ENCODE measurements around the gene P2RX6.

The P2RX6 gene

DNA sequence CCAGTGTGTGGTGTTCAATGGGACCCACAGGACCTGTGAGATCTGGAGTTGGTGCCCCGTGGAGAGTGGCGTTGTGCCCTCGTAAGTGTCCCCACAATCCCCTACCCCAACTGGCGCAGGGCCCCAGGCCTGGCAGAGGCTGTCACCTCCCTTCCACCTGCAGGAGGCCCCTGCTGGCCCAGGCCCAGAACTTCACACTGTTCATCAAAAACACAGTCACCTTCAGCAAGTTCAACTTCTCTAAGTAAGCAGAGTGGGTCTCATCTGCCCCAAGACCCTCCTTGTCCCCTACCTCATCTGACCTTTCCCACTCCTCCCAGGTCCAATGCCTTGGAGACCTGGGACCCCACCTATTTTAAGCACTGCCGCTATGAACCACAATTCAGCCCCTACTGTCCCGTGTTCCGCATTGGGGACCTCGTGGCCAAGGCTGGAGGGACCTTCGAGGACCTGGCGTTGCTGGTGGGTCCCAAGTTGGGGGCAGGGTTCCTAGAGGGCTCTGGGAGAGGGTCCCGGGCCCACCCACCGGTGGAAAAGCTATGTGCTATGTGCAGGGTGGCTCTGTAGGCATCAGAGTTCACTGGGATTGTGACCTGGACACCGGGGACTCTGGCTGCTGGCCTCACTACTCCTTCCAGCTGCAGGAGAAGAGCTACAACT is 8.1 kb downstream of the P2RX6 start:
- Histone ChIP-seq H4K91ac (ENCODE audit: low read length) (no peak overlapping the region), H3K18ac (ENCODE audit: low read depth in 1 of 2, low read length in 2 of 2) (no peak overlapping the region), H3K27me3 (ENCODE audit: control insufficient read depth in 1 of 2, insufficient read depth in 1 of 2, low read length in 2 of 2) (peaks cover 0 to 32% of the 10 kb centered on the region in 2 experiments), H3K36me3 (ENCODE audit: control insufficient read depth in 1 of 2, insufficient read depth in 2 of 2, low read depth in 1 of 2, low read length in 2 of 2) (no peaks in the 10 kb centered on the region), H2BK15ac (ENCODE audit: low read depth, poor library complexity, severe bottlenecking) (no peak overlapping the region), H2AK5ac (ENCODE audit: low read length, severe bottlenecking) (no peak overlapping the region), H3K4me1 (ENCODE audit: control insufficient read depth, insufficient read depth, low read depth, low read length) (peaks cover 5% of the 10 kb centered on the region), H3K4me2 (ENCODE audit: low read length, poor library complexity, severe bottlenecking) (no peak overlapping the region), H3K9ac (ENCODE audit: low read length) (no peak overlapping the region), H3K4ac (ENCODE audit: low read depth in 1 of 2, low read length in 2 of 2) (no peak overlapping the region), H3K23ac (ENCODE audit: low read length in 2 of 2) (no peak overlapping the region), H3K9me3 (ENCODE audit: control insufficient read depth, low read length) (no peaks in the 10 kb centered on the region), H3K4me3 (ENCODE audit: insufficient read depth in 1 of 2, low read depth in 1 of 2, low read length in 2 of 2) (no peak overlapping the region), H2AFZ (ENCODE audit: low read depth, low read length) (no peak overlapping the region), H2BK5ac (ENCODE audit: low read depth, low read length, poor library complexity, severe bottlenecking) (no peak overlapping the region), H4K8ac (ENCODE audit: low read length) (no peak overlapping the region), H2BK120ac (ENCODE audit: low read depth, low read length) (no peak overlapping the region), H3K79me1 (replicated peaks; ENCODE audit: low read length, poor library complexity, severe bottlenecking) (no peaks in the 10 kb centered on the region), H3K27ac (ENCODE audit: low read length, poor library complexity, severe bottlenecking) (no peak overlapping the region), H3K14ac (ENCODE audit: low read length in 2 of 2) (no peak overlapping the region), H2BK12ac (ENCODE audit: low read length in 2 of 2) (no peak overlapping the region)
- no peak for DNase-seq
- 82% methylated on average over 13 of the region's 13 CpGs for WGBS

GRCh38 chr22:21025266-21025665 is 10.3 kb downstream of the P2RX6 start:
- WGBS: 69% methylated on average over 7 of the region's 8 CpGs

DNA sequence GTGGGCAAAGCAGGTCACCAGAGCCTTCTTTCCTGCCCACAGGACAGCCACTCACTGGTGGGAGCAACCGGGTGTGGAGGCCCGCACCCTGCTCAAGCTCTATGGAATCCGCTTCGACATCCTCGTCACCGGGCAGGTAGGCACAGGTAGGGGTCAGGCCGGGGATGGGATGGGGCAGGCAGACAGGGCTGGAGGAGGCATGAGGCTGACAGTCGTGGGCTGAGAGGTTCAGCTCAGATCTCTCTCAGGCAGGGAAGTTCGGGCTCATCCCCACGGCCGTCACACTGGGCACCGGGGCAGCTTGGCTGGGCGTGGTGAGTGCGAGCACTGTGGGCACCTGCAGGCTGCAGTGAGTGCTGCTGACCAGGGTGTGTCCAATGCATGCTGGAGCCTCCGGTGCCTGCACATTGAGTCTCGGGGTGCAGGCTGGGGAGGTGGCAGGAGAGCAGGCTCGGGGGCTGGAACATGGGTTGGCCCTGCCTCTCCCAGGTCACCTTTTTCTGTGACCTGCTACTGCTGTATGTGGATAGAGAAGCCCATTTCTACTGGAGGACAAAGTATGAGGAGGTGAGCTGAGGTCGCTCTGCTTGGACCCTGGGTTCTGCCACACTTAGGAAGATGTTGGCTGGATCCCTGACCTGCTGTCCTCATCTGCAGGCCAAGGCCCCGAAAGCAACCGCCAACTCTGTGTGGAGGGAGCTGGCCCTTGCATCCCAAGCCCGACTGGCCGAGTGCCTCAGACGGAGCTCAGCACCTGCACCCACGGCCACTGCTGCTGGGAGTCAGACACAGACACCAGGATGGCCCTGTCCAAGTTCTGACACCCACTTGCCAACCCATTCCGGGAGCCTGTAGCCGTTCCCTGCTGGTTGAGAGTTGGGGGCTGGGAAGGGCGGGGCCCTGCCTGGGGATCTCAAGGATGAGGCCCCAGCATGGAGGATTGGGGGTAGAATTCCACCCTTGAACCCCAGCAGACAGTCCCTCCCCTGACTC is 11.1 kb downstream of the P2RX6 start:
- Histone ChIP-seq H3K4me2 (ENCODE audit: low read length, poor library complexity, severe bottlenecking) (no peak overlapping the region), H2AK5ac (ENCODE audit: low read length, severe bottlenecking) (no peak overlapping the region), H3K4ac (ENCODE audit: low read depth in 1 of 2, low read length in 2 of 2) (no peak overlapping the region), H4K91ac (ENCODE audit: low read length) (peak overlapping the region; percentile 16), H2BK12ac (ENCODE audit: low read length in 2 of 2) (no peak overlapping the region), H3K79me1 (replicated peaks; ENCODE audit: low read length, poor library complexity, severe bottlenecking) (no peaks in the 10 kb centered on the region), H4K8ac (ENCODE audit: low read length) (no peak overlapping the region), H3K36me3 (ENCODE audit: control insufficient read depth in 1 of 2, insufficient read depth in 2 of 2, low read depth in 1 of 2, low read length in 2 of 2) (peaks cover 0 to 4% of the 10 kb centered on the region in 2 experiments), H3K27ac (ENCODE audit: low read length, poor library complexity, severe bottlenecking) (no peak overlapping the region), H3K14ac (ENCODE audit: low read length in 2 of 2) (peak overlapping the region in 1 of 2 experiments; percentile 45), H2BK15ac (ENCODE audit: low read depth, poor library complexity, severe bottlenecking) (no peak overlapping the region), H3K4me3 (ENCODE audit: insufficient read depth in 1 of 2, low read depth in 1 of 2, low read length in 2 of 2) (no peak overlapping the region), H3K18ac (ENCODE audit: low read depth in 1 of 2, low read length in 2 of 2) (no peak overlapping the region), H2AFZ (ENCODE audit: low read depth, low read length) (no peak overlapping the region), H3K4me1 (ENCODE audit: control insufficient read depth, insufficient read depth, low read depth, low read length) (peaks cover 7% of the 10 kb centered on the region), H2BK5ac (ENCODE audit: low read depth, low read length, poor library complexity, severe bottlenecking) (no peak overlapping the region), H3K9me3 (ENCODE audit: control insufficient read depth, low read length) (no peaks in the 10 kb centered on the region), H3K23ac (ENCODE audit: low read length in 2 of 2) (no peak overlapping the region), H2BK120ac (ENCODE audit: low read depth, low read length) (no peak overlapping the region), H3K27me3 (ENCODE audit: control insufficient read depth in 1 of 2, insufficient read depth in 1 of 2, low read length in 2 of 2) (peaks cover 19 to 52% of the 10 kb centered on the region in 2 experiments), H3K9ac (ENCODE audit: low read length) (no peak overlapping the region)
- no peak for DNase-seq
- WGBS: 87% methylated on average over 25 of the region's 27 CpGs

More at GRCh38 chr22:21025266-21025665, 10.3 kb downstream of the P2RX6 start:
- Histone ChIP-seq H3K79me1 (replicated peaks; ENCODE audit: low read length, poor library complexity, severe bottlenecking) (no peaks in the 10 kb centered on the region), H3K4me3 (ENCODE audit: insufficient read depth in 1 of 2, low read depth in 1 of 2, low read length in 2 of 2) (no peak overlapping the region), H2BK15ac (ENCODE audit: low read depth, poor library complexity, severe bottlenecking) (no peak overlapping the region), H3K27ac (ENCODE audit: low read length, poor library complexity, severe bottlenecking) (no peak overlapping the region), H4K91ac (ENCODE audit: low read length) (no peak overlapping the region), H3K27me3 (ENCODE audit: control insufficient read depth in 1 of 2, insufficient read depth in 1 of 2, low read length in 2 of 2) (peaks cover 11 to 45% of the 10 kb centered on the region in 2 experiments), H3K14ac (ENCODE audit: low read length in 2 of 2) (no peak overlapping the region), H3K4ac (ENCODE audit: low read depth in 1 of 2, low read length in 2 of 2) (no peak overlapping the region), H2BK120ac (ENCODE audit: low read depth, low read length) (no peak overlapping the region), H3K23ac (ENCODE audit: low read length in 2 of 2) (no peak overlapping the region), H2AFZ (ENCODE audit: low read depth, low read length) (no peak overlapping the region), H2AK5ac (ENCODE audit: low read length, severe bottlenecking) (no peak overlapping the region), H3K9me3 (ENCODE audit: control insufficient read depth, low read length) (no peaks in the 10 kb centered on the region), H2BK5ac (ENCODE audit: low read depth, low read length, poor library complexity, severe bottlenecking) (no peak overlapping the region), H3K4me2 (ENCODE audit: low read length, poor library complexity, severe bottlenecking) (no peak overlapping the region), H3K9ac (ENCODE audit: low read length) (no peak overlapping the region), H3K36me3 (ENCODE audit: control insufficient read depth in 1 of 2, insufficient read depth in 2 of 2, low read depth in 1 of 2, low read length in 2 of 2) (peaks cover 0 to 4% of the 10 kb centered on the region in 2 experiments), H2BK12ac (ENCODE audit: low read length in 2 of 2) (no peak overlapping the region), H3K4me1 (ENCODE audit: control insufficient read depth, insufficient read depth, low read depth, low read length) (peaks cover 7% of the 10 kb centered on the region), H4K8ac (ENCODE audit: low read length) (no peak overlapping the region), H3K18ac (ENCODE audit: low read depth in 1 of 2, low read length in 2 of 2) (no peak overlapping the region)
- no peak for DNase-seq

Data from mesenchymal stem cell (in vitro differentiated cells and primary cell).